Measurements from ENCODE around the gene SNAPC1.

Gene SNAPC1

DNA sequence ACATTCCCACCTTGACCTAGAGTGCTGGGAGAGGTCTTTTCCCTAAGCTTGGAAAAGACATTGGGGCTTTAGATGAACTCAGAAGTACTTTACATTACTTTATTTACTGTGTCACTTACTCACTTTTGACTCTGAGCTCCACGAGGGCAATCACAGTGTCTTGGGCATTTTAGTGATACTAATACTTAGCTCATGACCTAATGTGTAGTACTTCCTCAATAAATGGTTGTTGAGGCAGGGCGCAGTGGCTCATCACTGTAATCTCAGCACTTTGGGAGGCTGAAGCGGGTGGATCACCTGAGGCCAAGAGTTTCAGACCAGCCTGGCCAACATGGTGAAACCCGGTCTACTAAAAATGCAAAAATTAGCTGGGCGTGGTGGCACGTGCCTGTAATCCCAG lies 19.8 kb upstream of the SNAPC1 start:
- TF ChIP-seq, protein P1, sequence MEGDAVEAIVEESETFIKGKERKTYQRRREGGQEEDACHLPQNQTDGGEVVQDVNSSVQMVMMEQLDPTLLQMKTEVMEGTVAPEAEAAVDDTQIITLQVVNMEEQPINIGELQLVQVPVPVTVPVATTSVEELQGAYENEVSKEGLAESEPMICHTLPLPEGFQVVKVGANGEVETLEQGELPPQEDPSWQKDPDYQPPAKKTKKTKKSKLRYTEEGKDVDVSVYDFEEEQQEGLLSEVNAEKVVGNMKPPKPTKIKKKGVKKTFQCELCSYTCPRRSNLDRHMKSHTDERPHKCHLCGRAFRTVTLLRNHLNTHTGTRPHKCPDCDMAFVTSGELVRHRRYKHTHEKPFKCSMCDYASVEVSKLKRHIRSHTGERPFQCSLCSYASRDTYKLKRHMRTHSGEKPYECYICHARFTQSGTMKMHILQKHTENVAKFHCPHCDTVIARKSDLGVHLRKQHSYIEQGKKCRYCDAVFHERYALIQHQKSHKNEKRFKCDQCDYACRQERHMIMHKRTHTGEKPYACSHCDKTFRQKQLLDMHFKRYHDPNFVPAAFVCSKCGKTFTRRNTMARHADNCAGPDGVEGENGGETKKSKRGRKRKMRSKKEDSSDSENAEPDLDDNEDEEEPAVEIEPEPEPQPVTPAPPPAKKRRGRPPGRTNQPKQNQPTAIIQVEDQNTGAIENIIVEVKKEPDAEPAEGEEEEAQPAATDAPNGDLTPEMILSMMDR (IDR thresholded peaks at IDR 0.05): no peak

DNA sequence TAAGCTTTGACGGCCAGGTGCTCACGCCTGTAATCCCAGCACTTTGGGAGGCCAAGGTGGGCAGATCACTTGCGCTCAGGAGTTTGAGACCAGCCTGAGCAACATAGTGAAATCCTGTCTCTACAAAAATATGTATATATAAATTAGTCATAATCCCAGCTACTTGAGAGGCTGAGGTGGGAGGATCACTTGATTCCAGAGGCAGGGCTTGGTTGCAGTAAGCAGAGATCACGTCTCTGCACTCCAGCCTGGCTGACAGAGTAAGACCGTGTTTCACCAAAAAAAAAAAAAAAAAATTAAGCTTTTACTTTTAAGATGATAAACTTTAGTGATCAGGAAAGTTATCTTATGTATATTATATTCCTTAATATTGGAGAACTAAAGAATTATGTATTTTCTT lies 18.0 kb upstream of the SNAPC1 start:
- TF ChIP-seq, protein P1 (IDR thresholded peaks at IDR 0.05): no peak

DNA sequence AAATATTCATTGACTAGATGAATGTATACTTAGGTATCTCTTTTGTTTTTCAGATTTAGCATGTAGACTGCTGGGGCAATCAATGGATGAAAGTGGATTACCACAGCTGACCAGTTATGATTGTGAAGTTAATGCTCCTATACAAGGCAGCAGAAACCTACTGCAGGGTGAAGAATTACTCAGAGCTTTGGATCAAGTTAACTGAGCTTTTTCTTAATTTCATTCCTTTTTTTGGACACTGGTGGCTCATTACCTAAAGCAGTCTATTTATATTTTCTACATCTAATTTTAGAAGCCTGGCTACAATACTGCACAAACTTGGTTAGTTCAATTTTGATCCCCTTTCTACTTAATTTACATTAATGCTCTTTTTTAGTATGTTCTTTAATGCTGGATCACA lies 15.3 kb upstream of the SNAPC1 start:
- TF ChIP-seq, protein P1 (IDR thresholded peaks at IDR 0.05): no peak

DNA sequence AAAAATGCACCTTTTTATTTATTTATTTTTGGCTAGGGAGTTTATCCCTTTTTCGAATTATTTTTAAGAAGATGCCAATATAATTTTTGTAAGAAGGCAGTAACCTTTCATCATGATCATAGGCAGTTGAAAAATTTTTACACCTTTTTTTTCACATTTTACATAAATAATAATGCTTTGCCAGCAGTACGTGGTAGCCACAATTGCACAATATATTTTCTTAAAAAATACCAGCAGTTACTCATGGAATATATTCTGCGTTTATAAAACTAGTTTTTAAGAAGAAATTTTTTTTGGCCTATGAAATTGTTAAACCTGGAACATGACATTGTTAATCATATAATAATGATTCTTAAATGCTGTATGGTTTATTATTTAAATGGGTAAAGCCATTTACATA lies 14.9 kb upstream of the SNAPC1 start:
- TF ChIP-seq, protein P1 (IDR thresholded peaks at IDR 0.05): no peak

DNA sequence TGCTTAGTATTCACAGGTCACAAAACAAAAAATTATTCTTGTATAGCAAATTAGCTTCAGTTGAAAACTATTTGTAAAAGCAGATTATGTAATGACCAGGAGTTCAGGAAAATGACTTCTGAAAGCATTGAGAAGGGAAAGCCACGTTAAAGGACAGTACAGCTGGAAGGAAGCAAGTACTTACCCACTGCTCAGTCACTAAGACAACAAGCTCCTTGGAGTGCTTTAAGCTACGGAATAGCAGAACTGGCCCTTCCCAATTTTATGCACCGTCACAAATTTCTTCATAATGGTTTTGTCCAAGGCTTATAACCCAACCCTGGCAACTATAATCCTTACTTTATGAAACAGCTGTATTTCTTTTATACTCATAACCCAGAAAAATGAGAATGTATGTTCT lies 13.0 kb upstream of the SNAPC1 start:
- TF ChIP-seq, protein P1 (IDR thresholded peaks at IDR 0.05): no peak

DNA sequence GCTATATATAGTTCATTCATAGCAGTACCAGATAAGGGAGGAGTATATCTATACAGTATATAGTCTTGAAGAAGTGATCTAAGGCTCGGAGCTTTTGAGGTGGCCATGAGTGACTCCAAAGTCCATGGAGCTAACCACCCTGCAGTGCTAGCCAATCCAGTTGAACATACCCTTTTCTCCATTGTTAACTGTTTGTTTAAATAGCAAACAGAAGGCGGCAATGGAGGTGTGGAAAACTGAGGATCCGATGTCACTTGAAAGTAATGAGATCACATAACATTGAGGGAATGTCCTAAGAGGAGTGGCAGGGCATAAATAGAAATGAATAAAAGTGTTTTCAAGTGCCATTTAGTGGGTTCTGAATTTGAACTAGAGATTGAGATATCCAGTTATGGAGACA lies 12.4 kb upstream of the SNAPC1 start:
- TF ChIP-seq, protein P1 (IDR thresholded peaks at IDR 0.05): no peak

DNA sequence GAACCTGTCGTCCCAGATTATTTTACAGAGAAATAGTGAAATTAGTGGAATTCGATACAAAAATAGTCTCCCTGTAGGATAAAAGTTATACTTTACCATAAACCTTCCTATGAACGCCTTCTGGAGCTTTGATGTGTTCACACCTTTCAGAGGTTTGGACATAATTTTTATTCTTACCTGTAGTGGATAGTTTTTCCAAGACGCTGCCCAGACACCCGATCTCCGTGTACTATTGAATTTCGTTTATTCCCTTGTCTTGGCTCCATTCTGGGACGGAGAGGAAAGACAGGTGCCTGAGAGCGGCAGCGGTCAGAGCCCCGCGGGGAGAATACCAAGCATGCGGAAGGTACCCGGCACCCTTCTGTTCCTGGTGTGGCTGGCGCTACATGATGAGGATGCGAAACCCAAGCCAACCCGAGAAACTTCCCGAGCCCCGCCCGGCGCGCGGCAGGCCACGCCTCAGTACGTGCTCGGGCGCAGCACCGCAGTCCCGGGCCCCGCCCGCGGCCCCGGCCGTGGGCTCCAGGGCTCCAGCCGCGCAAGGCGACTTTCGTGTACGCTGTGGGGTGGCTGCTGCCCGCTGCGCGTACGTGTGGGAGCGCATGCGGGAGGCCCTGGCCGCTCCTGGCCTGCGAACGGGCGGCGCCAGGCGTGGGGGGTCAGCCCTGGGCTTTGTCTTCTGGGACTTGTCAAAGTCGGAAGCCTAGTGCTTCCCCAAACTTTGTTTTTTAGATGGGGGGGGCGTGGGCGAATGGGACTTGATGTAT lies 11.3 kb upstream of the SNAPC1 start:
- TF ChIP-seq, protein P1 (IDR thresholded peaks at IDR 0.05): no peak
